Measurements from ENCODE around the gene BEND4.

The BEND4 gene

DNA sequence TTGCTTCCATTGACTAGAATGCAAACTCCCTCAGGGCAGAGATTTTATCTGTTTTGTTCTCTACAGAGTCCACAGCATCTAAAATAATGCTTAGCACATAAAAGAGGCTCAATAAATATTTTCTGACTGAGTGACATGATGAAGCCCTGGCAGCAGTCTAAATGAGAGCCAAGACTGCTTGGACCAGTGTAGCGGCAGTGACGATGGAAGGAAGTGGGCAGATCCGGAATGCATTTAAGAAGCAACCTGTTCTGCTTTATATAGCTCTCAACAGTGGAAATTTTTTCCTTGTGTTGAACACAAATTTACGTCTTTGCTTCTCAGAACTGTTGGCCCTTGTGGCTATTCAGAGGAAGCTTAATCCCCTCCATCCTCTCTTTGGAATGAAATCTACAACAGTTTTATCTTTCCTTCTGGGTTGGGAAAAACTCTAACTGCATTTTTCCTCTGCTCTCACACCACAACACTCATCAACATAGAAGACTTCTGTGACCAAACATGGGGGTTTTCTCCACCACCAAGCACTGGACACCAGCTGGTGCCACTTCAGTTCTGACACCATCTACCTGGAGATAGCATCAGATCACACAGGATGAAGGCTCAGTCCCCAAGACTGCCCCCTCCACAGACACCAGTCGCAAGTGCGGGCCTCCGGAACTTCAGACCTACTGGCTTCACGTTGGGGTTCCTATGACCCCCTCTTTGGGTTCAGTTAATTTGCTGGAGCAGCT lies 7.0 kb upstream of the BEND4 start:
- in situ Hi-C loops (cut with HindIII; ENCODE audit: low sequenced_read_pairs), result no loop called here
- no peak overlapping the region for H3K4me3 ChIP-seq (ENCODE audit: low read depth, low read length)
- TF ChIP-seq CTCF (IDR thresholded peaks at IDR 0.05; ENCODE audit: low read depth, low read length, missing control alignments), result no peak
- no peak for DNase-seq (ENCODE audit: low read depth)

- in situ Hi-C loops (cut with HindIII; ENCODE audit: low sequenced_read_pairs), result no loop called here
- peak overlapping the region; percentile 34 for H3K4me3 ChIP-seq (ENCODE audit: low read depth, low read length)
- no peak for TF ChIP-seq CTCF (IDR thresholded peaks at IDR 0.05; ENCODE audit: low read depth, low read length, missing control alignments)
- no peak for DNase-seq (ENCODE audit: low read depth)
Observed at GRCh38 chr4:42151568-42152506, 618 bp downstream of the BEND4 start.

DNA sequence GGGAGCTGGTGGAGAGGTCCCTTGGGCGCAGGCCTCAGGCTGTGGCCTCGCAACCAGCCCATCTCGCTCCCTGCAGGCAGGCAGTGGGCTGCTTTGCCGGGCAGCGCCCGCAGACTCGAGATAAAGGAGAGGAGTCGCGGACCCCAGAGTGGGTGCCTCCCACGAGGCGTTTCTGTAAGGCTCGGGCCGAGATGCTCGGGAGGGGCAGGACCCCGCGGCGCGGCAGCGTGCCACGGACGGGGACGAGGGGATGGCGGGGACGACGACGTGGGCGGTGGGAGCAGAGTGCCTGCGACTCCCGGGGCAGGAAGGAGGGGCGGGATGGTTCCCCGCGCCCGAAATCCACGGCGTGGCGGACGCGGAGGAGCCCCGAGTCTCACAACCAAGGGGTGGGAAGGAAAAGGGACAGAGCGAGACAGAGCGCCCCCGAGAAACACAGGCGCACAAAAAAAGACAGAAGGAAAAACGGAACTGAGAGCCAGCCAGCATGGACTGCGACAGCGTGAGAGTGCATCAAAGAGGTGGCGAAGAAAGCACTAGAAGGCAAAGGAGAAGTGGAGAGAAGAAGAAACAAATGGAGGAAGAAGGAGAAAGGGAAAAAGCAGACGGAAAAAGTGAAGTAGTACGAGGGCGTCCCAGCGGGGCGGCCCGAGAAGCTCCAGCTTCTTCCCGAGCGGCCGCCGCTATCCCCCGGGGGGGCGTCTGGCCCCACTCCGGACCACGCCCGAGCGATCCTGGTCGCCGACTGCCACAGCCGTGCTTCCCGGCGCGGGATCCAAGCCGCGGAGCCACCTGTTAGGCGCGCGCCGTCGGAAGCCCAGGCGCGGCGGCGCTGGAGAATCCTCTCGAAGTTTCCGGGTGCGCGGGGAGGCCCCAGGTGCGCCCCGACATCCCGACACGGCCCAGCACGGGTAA lies 1.5 kb downstream of the BEND4 start:
- peak overlapping the region; percentile 15 for H3K4me3 ChIP-seq (ENCODE audit: low read depth, low read length)
- no peak for TF ChIP-seq CTCF (IDR thresholded peaks at IDR 0.05; ENCODE audit: low read depth, low read length, missing control alignments)
- no peak for DNase-seq (ENCODE audit: low read depth)
- in situ Hi-C loops (cut with HindIII; ENCODE audit: low sequenced_read_pairs), result no loop called here

- in situ Hi-C loops (cut with HindIII; ENCODE audit: low sequenced_read_pairs), result no loop called here
- no peak overlapping the region for H3K4me3 ChIP-seq (ENCODE audit: low read depth, low read length)
- no peak for TF ChIP-seq CTCF (IDR thresholded peaks at IDR 0.05; ENCODE audit: low read depth, low read length, missing control alignments)
- DNase-seq (ENCODE audit: low read depth), result no peak
Observed at GRCh38 chr4:42149004-42149403, 3.5 kb downstream of the BEND4 start.

- no peak overlapping the region for H3K4me3 ChIP-seq (ENCODE audit: low read depth, low read length)
- no peak for TF ChIP-seq CTCF (IDR thresholded peaks at IDR 0.05; ENCODE audit: low read depth, low read length, missing control alignments)
- DNase-seq (ENCODE audit: low read depth), result no peak
- in situ Hi-C loops (cut with HindIII; ENCODE audit: low sequenced_read_pairs), result no loop called here
Observed at GRCh38 chr4:42148425-42148824, 4.0 kb downstream of the BEND4 start.

DNA sequence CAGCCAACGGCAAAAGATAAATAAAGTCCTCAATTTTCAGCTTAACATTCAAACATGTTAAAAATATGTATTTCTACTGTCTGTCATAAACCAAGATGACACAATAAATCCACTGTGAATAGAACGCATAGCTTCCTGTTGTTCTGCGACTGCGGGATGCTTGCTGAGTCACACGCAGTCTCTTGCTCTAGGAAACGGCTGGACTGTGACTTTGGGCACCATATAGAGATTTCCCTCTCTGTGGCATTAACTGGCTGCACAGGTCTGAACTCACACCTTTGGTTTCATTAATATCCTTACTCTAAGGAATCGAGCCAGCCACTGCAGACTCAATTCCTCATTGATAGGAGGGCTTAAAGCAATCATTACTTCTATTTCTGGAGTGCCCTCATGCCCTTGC lies 8.4 kb downstream of the BEND4 start:
- no peak for TF ChIP-seq CTCF (IDR thresholded peaks at IDR 0.05; ENCODE audit: low read depth, low read length, missing control alignments)
- no peak for DNase-seq (ENCODE audit: low read depth)
- no peak overlapping the region for H3K4me3 ChIP-seq (ENCODE audit: low read depth, low read length)
- in situ Hi-C loops (cut with HindIII; ENCODE audit: low sequenced_read_pairs), result no loop called here

Data from astrocyte of the cerebellum (primary cell).